GM18508 (cell line): Measurements from ENCODE around the gene CD1C.
"Not testable (repeated sequence)": the region's sequence is repeated elsewhere in the genome, so short reads cannot be mapped to it uniquely, and the experiment has no call there.

Experiments
- ATAC-seq: cut with Tn5 transposase; IDR thresholded peaks from one replicate; pipeline ENCODE4 v1.9.1; 2021; ENCODE audit warnings: moderate number of reproducible peaks; ENCODE audit not compliant: insufficient read depth, unreplicated experiment

Gene CD1C

GRCh38 chr1:158289811-158290210, at the start of gene CD1C:
Gene CD1C, plus strand, starts transcription at chr1:158289923. Its CDS starts 142 bp downstream, at chr1:158290065.
- ATAC-seq: no peak

DNA sequence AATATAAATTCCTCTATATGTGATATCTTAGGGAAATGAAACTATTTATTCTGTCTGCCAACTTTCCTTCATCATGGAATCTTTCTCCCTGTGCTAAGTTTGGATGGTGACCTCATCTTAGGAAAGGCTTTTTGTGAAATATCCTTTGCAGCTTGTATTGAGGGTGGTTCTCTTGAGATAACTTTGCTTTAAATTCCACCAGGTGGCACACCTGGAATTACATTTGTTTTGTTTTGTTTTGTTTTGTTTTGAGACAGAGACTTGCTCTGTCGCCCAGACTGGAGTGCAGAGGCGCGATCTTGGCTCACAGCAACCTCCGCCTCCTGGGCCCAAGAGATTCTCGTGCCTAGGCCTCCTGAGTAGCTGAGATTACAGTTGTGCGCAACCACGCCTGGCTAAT, 43.1 kb upstream of the CD1C start:
- no peak for ATAC-seq

GRCh38 chr1:158248118-158248517, 41.6 kb upstream of the CD1C start:
- no peak for ATAC-seq

DNA sequence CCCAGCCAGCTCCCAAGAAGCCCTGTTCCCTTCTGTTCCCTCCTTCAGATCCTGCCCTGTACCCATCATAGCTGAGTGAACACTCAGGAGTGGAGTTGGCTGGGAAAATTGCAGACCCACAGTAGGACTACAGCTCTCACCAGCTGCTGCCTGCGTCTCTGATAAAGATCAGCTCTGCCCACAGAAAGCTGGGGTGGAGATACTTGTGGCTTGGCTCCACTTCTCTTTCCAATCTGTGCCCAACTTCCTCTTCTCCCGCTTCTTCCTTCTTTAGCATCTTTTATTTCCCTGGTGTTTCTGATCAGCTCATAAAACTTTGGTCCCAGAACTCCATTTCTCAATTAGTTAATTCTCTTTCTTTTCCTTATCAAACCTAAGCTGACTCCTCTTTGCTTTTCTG, 41.0 kb upstream of the CD1C start:
- no peak for ATAC-seq

- no peak for ATAC-seq
Measured at GRCh38 chr1:158249646-158250045, 40.1 kb upstream of the CD1C start.

DNA sequence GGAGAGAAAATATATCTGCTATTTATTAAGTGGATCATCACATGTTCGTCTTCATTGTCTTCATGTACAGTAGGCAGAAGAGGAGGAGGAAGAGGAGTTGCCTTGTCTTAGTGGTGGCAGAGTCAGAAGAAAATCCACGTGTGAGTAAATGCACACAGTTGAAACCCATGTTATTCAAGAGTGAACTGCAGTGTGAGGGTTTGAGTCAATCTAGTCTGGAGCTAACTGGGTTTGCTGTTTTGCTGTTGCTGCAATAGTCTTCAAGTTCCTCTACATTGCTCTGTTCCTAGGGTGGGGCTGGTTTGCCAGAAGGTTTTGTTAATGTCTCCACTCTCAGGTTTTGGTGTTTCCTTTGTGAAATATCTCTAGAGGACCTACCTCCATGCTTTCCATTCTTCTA, 38.6 kb upstream of the CD1C start:
- no peak for ATAC-seq

DNA sequence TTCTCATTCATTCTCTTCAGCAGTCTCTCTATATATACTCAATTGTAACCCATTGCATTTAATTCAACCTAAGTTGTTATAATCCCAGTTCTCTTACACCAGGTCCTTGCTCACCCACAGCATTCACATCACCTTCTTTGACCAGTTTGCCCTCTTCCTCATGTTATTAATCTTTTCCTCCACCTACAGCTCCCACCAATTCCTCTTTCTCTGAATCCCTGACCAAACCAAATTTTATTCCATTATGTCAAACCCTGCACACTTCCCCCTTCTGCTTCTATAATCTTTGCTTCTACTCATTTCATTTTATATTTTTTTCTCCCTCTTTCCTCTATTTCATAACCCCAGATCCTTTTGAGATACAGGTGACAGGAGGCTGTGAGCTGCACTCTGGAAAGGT, 34.1 kb upstream of the CD1C start:
- ATAC-seq: no peak

DNA sequence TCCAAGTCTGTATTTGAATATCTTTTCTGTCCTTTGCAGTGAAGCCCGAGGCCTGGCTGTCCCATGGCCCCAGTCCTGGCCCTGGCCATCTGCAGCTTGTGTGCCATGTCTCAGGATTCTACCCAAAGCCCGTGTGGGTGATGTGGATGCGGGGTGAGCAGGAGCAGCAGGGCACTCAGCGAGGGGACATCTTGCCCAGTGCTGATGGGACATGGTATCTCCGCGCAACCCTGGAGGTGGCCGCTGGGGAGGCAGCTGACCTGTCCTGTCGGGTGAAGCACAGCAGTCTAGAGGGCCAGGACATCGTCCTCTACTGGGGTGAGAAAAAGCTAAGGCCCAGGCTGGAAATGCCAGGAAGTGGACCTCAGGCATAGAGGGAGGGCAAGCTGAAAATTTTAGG, 33.0 kb upstream of the CD1C start:
- ATAC-seq: not testable (repeated sequence)

GRCh38 chr1:158257888-158258287, 31.8 kb upstream of the CD1C start:
- ATAC-seq: no peak

- ATAC-seq: no peak
Measured at GRCh38 chr1:158259117-158259516, 30.6 kb upstream of the CD1C start.

DNA sequence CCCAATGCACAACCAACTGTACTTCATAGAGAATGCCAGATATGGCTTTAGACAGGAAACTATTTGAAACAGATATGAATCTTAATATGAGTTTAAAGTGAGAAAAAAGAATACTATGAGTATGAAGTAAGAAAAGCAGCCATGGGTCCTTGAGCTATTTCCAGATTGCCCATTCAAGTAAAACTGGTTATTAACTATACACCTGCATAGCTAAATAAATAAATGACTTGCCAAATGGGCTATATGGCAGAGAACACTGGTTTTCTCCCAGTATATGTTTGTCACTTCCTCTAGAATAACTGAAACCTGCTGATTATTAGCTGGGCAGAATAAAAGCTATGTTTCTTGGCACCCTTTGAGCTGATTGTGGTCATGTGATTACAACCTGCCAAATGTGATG, 17.0 kb upstream of the CD1C start:
- no peak for ATAC-seq

- no peak for ATAC-seq
Measured at GRCh38 chr1:158274797-158275196, 14.9 kb upstream of the CD1C start.

- not testable (repeated sequence) for ATAC-seq
Measured at GRCh38 chr1:158282421-158282820, 7.3 kb upstream of the CD1C start.

DNA sequence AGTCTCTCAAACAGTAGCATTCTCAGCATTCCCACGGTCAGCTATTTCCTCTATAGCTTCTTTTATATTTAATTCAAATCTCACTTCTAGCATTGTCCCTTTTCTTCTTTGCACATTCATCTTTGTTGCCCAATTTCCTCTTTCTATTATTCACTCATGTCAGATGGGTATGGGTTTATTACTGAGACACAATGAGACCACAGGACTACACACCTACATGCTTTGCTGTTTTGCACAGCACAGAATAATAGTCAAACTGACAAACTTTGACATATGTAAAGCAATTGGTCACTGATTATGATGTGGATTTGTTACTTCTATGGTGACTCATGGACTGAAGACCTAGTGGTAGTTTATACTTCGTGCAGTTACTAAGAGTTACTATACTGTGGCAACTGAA, 5.8 kb upstream of the CD1C start:
- ATAC-seq: peak; percentile 47

GRCh38 chr1:158285756-158286241, 3.9 kb upstream of the CD1C start:
- peak; percentile 45 for ATAC-seq

DNA sequence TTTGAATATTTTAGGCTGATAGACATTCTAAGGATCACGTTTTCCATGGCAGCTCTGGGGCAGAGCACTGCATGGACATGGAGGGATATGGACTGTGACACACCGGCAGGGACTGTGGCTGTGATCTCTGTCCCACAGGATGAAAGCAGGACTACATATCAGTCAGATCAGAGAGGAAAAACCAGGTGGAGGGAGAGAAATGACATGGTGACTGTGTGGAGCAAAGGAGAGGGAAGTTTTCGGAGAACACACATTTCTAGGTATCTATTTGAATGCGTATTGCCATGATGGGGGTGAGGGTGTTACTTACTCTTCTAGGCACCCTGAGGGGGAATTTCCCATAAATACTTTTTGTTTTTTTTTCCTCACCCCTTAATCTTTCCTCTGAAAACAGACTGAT, 3.2 kb upstream of the CD1C start:
- no peak for ATAC-seq

- ATAC-seq: no peak
Measured at GRCh38 chr1:158286941-158287346, 2.8 kb upstream of the CD1C start.

DNA sequence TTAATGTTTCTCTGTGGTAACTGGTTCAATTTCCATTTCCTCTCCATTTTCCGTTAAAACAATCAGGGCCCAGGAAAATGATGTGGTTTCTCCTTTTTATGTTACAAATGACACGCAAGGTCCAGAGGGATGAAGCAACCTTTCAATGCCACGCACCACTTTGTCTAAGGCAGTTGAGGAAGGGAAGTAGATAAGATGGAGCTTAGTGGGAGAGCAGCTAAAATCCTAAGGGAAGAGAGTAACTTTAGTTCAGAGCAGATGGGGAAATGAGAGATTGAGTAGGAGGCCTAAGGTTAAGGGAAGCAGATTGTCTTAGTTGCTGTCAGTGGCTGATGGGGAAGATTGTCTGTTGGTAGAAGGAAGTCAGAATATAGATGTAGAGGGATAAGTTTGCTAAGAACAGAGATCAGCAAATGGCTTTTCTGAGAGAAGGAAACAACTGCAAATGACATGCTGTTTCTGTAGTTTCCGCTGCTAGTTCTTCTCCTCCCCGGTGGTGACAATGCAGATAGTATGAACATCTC, 660 bp downstream of the CD1C start:
- ATAC-seq: no peak

DNA sequence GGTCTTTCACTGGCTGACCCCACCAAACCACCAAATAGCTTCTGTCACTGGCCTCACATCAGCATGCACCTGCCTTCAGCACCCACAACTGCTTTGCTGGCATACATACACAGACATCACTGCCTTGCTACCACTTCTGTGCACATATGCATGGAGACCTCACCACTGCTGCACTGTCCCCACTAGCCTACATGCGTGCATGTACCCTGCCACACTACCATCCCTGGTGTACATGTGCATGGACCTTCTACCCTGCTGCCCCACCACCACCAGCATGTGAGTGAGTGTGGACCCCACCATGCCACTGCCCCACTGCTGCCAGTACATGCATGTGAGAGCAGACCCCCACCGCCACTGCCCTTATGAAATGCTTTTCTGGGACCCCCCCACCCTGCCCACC, 6.1 kb downstream of the CD1C start:
- no peak for ATAC-seq

DNA sequence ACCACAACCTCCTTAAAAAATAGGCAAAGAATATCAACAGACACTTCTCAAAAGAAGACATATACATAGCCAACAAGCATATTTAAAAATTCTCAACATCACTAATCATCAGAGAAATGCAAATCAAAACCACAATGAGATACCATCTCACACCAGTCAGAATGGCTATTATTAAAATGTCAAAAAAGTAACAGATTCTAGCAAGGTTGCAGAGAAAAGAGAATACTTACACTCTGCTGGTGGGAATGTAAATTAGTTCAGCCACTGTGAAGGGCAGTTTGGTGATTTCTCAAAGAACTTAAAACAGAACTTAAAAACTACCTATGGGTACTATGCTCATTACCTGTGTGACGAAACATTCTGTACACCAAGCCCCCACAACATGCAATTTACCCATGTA, 20.9 kb downstream of the CD1C start:
- ATAC-seq: no peak

- no peak for ATAC-seq
Measured at GRCh38 chr1:158311066-158311465, 21.3 kb downstream of the CD1C start.

DNA sequence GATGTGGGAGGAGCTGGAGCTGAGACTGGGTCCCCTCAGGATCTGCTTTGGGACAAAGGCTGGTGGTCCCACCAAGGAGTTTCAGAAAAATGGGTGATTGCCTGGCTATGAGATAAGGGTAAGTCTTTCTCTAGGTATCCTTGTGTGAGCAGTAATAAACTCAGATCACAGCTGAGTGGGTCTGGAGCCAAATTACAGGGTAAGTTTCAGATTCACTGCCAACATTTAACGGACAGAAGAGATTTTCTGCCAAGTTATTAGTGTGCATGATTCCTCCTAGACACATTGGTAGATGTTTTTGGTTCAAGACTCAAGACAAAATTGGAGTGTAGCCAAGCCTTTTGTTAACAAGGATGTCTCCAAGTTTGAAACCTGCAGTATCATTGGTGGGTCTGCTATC, 34.1 kb downstream of the CD1C start:
- ATAC-seq: no peak

GRCh38 chr1:158324395-158324794, 34.7 kb downstream of the CD1C start:
- no peak for ATAC-seq
